OCI-LY1 (cell line): Measurements from ENCODE around the gene SLC18B1.

ENCODE experiments used
- EZH2 ChIP-seq: fragments of 200-600 bp; sonication (generic), shearing (Covaris generic); IDR thresholded peaks from 2 replicates; pipeline ENCODE4 v1.8.0; 2017; ENCODE audit warnings: borderline replicate concordance, mixed run types, mild to moderate bottlenecking, antibody characterized with exemption, low read length, moderate library complexity, mixed read lengths
- TF ChIP-seq, protein P1 (sequence below): fragments of 200-600 bp; sonication (generic), shearing (Covaris generic); IDR thresholded peaks from 2 replicates; pipeline ENCODE4 v1.5.1; 2017; ENCODE audit warnings: mild to moderate bottlenecking, antibody characterized with exemption, low read length, moderate library complexity, mixed read lengths

DNA sequence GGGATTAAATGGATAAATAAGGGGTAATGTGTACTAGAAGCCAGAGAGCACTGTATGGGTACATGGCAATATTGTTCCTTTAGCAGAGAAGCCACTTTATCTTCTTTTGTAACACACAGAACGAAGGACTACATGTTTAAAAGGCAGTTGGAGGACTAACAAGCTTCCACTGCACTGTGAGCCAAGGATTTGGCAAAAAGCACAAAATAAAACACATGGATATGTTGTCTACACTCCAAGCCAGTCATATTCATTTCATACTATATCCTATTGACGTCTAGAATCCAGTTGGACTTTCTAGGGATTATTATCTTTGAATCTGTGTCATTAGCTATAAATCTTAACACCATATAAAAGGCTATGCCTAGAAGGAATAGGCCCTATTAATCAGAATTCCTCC lies 3.0 kb downstream of the SLC18B1 start:
- TF ChIP-seq, protein P1, sequence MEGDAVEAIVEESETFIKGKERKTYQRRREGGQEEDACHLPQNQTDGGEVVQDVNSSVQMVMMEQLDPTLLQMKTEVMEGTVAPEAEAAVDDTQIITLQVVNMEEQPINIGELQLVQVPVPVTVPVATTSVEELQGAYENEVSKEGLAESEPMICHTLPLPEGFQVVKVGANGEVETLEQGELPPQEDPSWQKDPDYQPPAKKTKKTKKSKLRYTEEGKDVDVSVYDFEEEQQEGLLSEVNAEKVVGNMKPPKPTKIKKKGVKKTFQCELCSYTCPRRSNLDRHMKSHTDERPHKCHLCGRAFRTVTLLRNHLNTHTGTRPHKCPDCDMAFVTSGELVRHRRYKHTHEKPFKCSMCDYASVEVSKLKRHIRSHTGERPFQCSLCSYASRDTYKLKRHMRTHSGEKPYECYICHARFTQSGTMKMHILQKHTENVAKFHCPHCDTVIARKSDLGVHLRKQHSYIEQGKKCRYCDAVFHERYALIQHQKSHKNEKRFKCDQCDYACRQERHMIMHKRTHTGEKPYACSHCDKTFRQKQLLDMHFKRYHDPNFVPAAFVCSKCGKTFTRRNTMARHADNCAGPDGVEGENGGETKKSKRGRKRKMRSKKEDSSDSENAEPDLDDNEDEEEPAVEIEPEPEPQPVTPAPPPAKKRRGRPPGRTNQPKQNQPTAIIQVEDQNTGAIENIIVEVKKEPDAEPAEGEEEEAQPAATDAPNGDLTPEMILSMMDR: no peak
- TF ChIP-seq EZH2: no peak
